Uterus (tissue), 4 donors: ENCODE measurements around the gene P2RY2. TPM values are rescaled to one million over a fixed set of nuclear protein-coding genes. Genes with fewer than 3 reads are reported as not detected.
A peak's percentile ranks its signal among the peaks of the same experiment; 100 is the strongest.

Source experiments
- DNase-seq, 2 donors: peaks; one replicate each; pipeline ENCODE4 v3.0.0-alpha.2; 2019 to 2020
- H3K27ac ChIP-seq, 2 donors: fragments of 200-600 bp; sonication (generic); 1 replicate in 1 of 2; 2 replicates in 1 of 2; pipeline ENCODE4 v1.5.1; 2016 to 2018
- H3K27me3 ChIP-seq, 2 donors: fragments of 200-600 bp; sonication (generic); one replicate each; pipeline ENCODE4 v1.5.1; 2018 to 2019; ENCODE audit warnings: control low read depth in 1 of 2
- H3K36me3 ChIP-seq, 2 donors: fragments of 200-600 bp; sonication (generic); one replicate each; pipeline ENCODE4 v1.5.1; 2019; ENCODE audit warnings: control low read depth in 1 of 2
- H3K4me1 ChIP-seq, 2 donors: fragments of 200-600 bp; sonication (generic); one replicate each; pipeline ENCODE4 v1.5.1; 2018 to 2019; ENCODE audit warnings: control low read depth in 1 of 2
- H3K4me3 ChIP-seq, 2 donors: fragments of 200-600 bp; sonication (generic); 1 replicate in 1 of 2; 2 replicates in 1 of 2; pipeline ENCODE4 v1.5.1; 2018 to 2019; ENCODE audit warnings: mild to moderate bottlenecking in 1 of 2
- H3K9me3 ChIP-seq, 2 donors: fragments of 200-600 bp; sonication (generic); one replicate each; pipeline ENCODE4 v1.5.1; 2019; ENCODE audit warnings: control low read depth in 1 of 2
- CTCF ChIP-seq, 4 experiments: fragments of 200-600 bp in 2 of 4; fragments of 450-650 bp in 2 of 4; sonication (generic) in 2 of 4; IDR thresholded peaks; one replicate each; pipeline ENCODE4 v1.5.1; 2016 to 2019; ENCODE audit warnings: antibody characterized with exemption in 4 of 4, mild to moderate bottlenecking in 2 of 4, moderate library complexity in 1 of 4
- POLR2A ChIP-seq, 2 donors: fragments of 450-650 bp; IDR thresholded peaks; one replicate each; pipeline ENCODE4 v1.6.1; 2016; ENCODE audit warnings: antibody characterized with exemption in 2 of 2, mild to moderate bottlenecking in 1 of 2, moderate library complexity in 1 of 2
- intact Hi-C: fragments of 100-400 bp; cut with DNase I; formaldehyde crosslinking; loops from one replicate; pipeline ENCODE4 v1.15.1; 2023; ENCODE audit warnings: low total_unique reads
- total RNA-seq, 4 donors: library from RNA; depleted of rRNA in 3 of 4; stranded (reverse); fragments of >200 nt in 3 of 4; gene quantifications; one replicate each; pipeline versions ENCODE4 v1.1.0 to v1.2.4, GENCODE V29; 2014 to 2023
- donor health status: DM: yes; HTN: yes; CAD: no.

Gene P2RY2
- total RNA-seq, 4 donors from 2014 or later = 0.98 to 3.1 (median 2.8) TPM; not detected in 1

DNA sequence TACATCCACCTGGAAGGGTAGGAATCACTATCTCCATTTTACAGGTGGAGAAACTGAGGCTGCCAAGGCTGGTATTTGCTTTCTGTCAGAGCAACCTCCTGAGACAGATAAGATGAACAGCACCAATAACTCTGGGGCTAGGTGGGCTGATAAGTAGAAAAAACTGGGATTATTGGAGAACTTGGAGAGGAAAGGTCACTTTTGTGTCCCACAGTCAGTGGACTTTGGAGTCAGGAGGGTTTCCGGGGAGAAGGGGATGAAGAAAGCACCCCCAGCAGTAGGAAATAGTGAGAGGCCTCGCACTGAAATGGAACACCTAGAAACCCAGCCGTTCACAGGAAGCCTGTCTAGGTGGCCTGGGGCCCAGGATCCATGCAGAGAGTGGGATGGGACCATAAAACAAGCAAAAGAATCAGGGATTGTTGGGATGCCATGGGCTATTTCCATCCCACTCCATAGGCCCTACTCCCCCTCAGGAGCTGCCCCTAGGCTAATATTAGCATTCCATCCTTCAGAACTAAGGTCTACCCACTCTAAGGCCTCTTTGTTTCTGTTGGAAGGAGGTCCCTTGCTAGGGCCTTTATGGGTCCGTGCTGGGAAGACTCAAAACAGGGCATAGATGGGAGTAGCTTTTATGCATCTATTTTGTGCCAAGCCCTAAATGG lies 45.0 kb upstream of the P2RY2 start:
- Histone ChIP-seq H3K36me3 (no peaks in the 10 kb centered on the region), H3K27ac (no peak overlapping the region), H3K27me3 (no peaks in the 10 kb centered on the region), H3K4me3 (no peak overlapping the region), H3K9me3 (no peaks in the 10 kb centered on the region), H3K4me1 (peaks cover 0 to 3% of the 10 kb centered on the region in 2 donors)
- TF ChIP-seq POLR2A (IDR thresholded peaks at IDR 0.05) (no peak), CTCF (IDR thresholded peaks at IDR 0.05) (no peak)
- DNase-seq = no peak
- intact Hi-C loops = loop anchor here (10.0 kb wide), 1 partner anchor 448 kb away; no protein-coding TSS in a partner anchor

- Histone ChIP-seq H3K36me3 (no peaks in the 10 kb centered on the region), H3K4me1 (peaks cover 0 to 3% of the 10 kb centered on the region in 2 donors), H3K27ac (no peak overlapping the region), H3K27me3 (no peaks in the 10 kb centered on the region), H3K9me3 (no peaks in the 10 kb centered on the region), H3K4me3 (no peak overlapping the region)
- TF ChIP-seq POLR2A (IDR thresholded peaks at IDR 0.05) (no peak), CTCF (IDR thresholded peaks at IDR 0.05) (no peak)
- DNase-seq = peak; percentile 35 to 41
- intact Hi-C loops = loop anchor here (10.0 kb wide), 1 partner anchor 449 kb away; no protein-coding TSS in a partner anchor
Observed at GRCh38 chr11:73173755-73174494, 44.2 kb upstream of the P2RY2 start.

GRCh38 chr11:73174495-73174791 lies 43.6 kb upstream of the P2RY2 start:
- intact Hi-C loops = loop anchor here (10.0 kb wide), 1 partner anchor 450 kb away; no protein-coding TSS in a partner anchor
- no peak overlapping the region for H3K27ac ChIP-seq
- TF ChIP-seq POLR2A (IDR thresholded peaks at IDR 0.05) = no peak
- no peak for TF ChIP-seq CTCF (IDR thresholded peaks at IDR 0.05)
- no peak overlapping the region for H3K4me3 ChIP-seq
- peaks cover 0 to 3% of the 10 kb centered on the region in 2 donors for H3K4me1 ChIP-seq
- no peaks in the 10 kb centered on the region for H3K9me3 ChIP-seq
- no peak for DNase-seq
- no peaks in the 10 kb centered on the region for H3K36me3 ChIP-seq
- no peaks in the 10 kb centered on the region for H3K27me3 ChIP-seq

- H3K4me1 ChIP-seq = peaks cover 0 to 3% of the 10 kb centered on the region in 2 donors
- no peaks in the 10 kb centered on the region for H3K27me3 ChIP-seq
- H3K36me3 ChIP-seq = no peaks in the 10 kb centered on the region
- intact Hi-C loops = loop anchor here (5.0 to 10.0 kb wide), 2 partner anchors 343 to 451 kb away; no protein-coding TSS in a partner anchor
- no peak overlapping the region for H3K27ac ChIP-seq
- no peak for DNase-seq
- H3K4me3 ChIP-seq = no peak overlapping the region
- TF ChIP-seq POLR2A (IDR thresholded peaks at IDR 0.05) = no peak
- no peak for TF ChIP-seq CTCF (IDR thresholded peaks at IDR 0.05)
- no peaks in the 10 kb centered on the region for H3K9me3 ChIP-seq
Observed at GRCh38 chr11:73175551-73176144, 42.4 kb upstream of the P2RY2 start.
